Liver (tissue), 9 donors: ENCODE results near the gene SRCAP. TPM values are rescaled to one million over a fixed set of nuclear protein-coding genes. Genes with fewer than 3 reads are reported as not detected.

Source experiments
- DNase-seq: peaks from one replicate; pipeline ENCODE4 v3.0.0-alpha.2; 2017; ENCODE audit warnings: low spot score
- H3K27ac ChIP-seq, 2 donors: one replicate each; pipeline ENCODE4 v1.7.0; 2013; ENCODE audit warnings: inconsistent platforms in 2 of 2, low read length in 2 of 2, control low read depth in 1 of 2, low read depth in 1 of 2, mild to moderate bottlenecking in 1 of 2
- H3K27me3 ChIP-seq, 4 donors: one replicate each; pipeline versions ENCODE4 v1.6.1 to v1.7.0; 2013; ENCODE audit warnings: low read length in 3 of 4, inconsistent platforms in 1 of 4, mild to moderate bottlenecking in 1 of 4, moderate library complexity in 1 of 4; ENCODE audit not compliant: control insufficient read depth in 4 of 4, insufficient read depth in 4 of 4
- H3K36me3 ChIP-seq, 4 donors: one replicate each; pipeline versions ENCODE4 v1.6.1 to v1.7.0; 2013; ENCODE audit warnings: low read length in 3 of 4, mild to moderate bottlenecking in 3 of 4, low read depth in 1 of 4, moderate library complexity in 1 of 4; ENCODE audit not compliant: control insufficient read depth in 4 of 4, insufficient read depth in 3 of 4
- H3K4me1 ChIP-seq, 4 donors: one replicate each; pipeline versions ENCODE4 v1.6.1 to v1.7.0; 2013; ENCODE audit warnings: low read length in 3 of 4, mild to moderate bottlenecking in 3 of 4, moderate library complexity in 1 of 4; ENCODE audit not compliant: control insufficient read depth in 4 of 4, insufficient read depth in 4 of 4
- H3K4me3 ChIP-seq, 3 donors: one replicate each; pipeline versions ENCODE4 v1.6.1 to v1.7.0; 2013; ENCODE audit warnings: low read length in 3 of 3, control low read depth in 1 of 3, low read depth in 1 of 3, mild to moderate bottlenecking in 1 of 3
- H3K9ac ChIP-seq, 2 donors: one replicate each; pipeline ENCODE4 v1.7.0; 2013; ENCODE audit warnings: low read length in 2 of 2, mild to moderate bottlenecking in 2 of 2, moderate library complexity in 2 of 2, control low read depth in 1 of 2, low read depth in 1 of 2
- H3K9me3 ChIP-seq, 4 donors: one replicate each; pipeline versions ENCODE4 v1.6.1 to v1.7.0; 2013; ENCODE audit warnings: low read length in 3 of 4; ENCODE audit not compliant: control insufficient read depth in 4 of 4
- CTCF ChIP-seq: fragments of 150-350 bp; IDR thresholded peaks from 2 replicates; pipeline ENCODE4 v1.5.1; 2017; ENCODE audit warnings: improper control_type of control experiment, low read depth, low read length; ENCODE audit not compliant: missing input control
- EGR1 ChIP-seq, 2 donors: IDR thresholded peaks; 2 replicates each; pipeline ENCODE4 v1.6.1; 2016 to 2018; ENCODE audit warnings: antibody characterized with exemption in 2 of 2, low read depth in 2 of 2
- FOXA1 ChIP-seq: IDR thresholded peaks from 2 replicates; pipeline ENCODE4 v1.6.1; 2016; ENCODE audit warnings: antibody characterized with exemption
- FOXA2 ChIP-seq: IDR thresholded peaks from 2 replicates; pipeline ENCODE4 v1.6.1; 2016; ENCODE audit warnings: antibody characterized with exemption
- GABPA ChIP-seq, 2 donors: IDR thresholded peaks in 1 of 2; conservative IDR thresholded peaks in 1 of 2; 2 replicates each; pipeline ENCODE4 v1.6.1; 2016; ENCODE audit warnings: antibody characterized with exemption in 2 of 2, mild to moderate bottlenecking in 1 of 2, moderate library complexity in 1 of 2
- HNF4A ChIP-seq, 2 donors: conservative IDR thresholded peaks; 2 replicates each; pipeline ENCODE4 v1.6.1; 2016; ENCODE audit warnings: antibody characterized with exemption in 2 of 2, mild to moderate bottlenecking in 2 of 2
- HNF4G ChIP-seq: IDR thresholded peaks from 2 replicates; pipeline ENCODE4 v1.6.1; 2016; ENCODE audit warnings: antibody characterized with exemption
- JUND ChIP-seq, 2 donors: IDR thresholded peaks; 2 replicates each; pipeline ENCODE4 v1.6.1; 2016; ENCODE audit warnings: antibody characterized with exemption in 2 of 2
- NR2F2 ChIP-seq: IDR thresholded peaks from 2 replicates; pipeline ENCODE4 v1.6.1; 2016; ENCODE audit warnings: antibody characterized with exemption
- RAD21 ChIP-seq, 2 donors: IDR thresholded peaks; 2 replicates each; pipeline ENCODE4 v1.6.1; 2016; ENCODE audit warnings: antibody characterized with exemption in 2 of 2, mild to moderate bottlenecking in 2 of 2
- RXRA ChIP-seq, 2 donors: IDR thresholded peaks; 2 replicates each; pipeline ENCODE4 v1.6.1; 2017 to 2018; ENCODE audit warnings: antibody characterized with exemption in 2 of 2, mild to moderate bottlenecking in 1 of 2
- TAF1 ChIP-seq: conservative IDR thresholded peaks from 2 replicates; pipeline ENCODE4 v1.6.1; 2016; ENCODE audit warnings: antibody characterized with exemption, mild to moderate bottlenecking
- YY1 ChIP-seq: IDR thresholded peaks from 2 replicates; pipeline ENCODE4 v1.6.1; 2016; ENCODE audit warnings: antibody characterized with exemption, mild to moderate bottlenecking
- WGBS: extraction: QIAGEN DNeasy Blood & Tissue Kit; methylation state at CpG from one replicate; pipeline ENCODE4 v1.1.7; 2013; 5-methylcytosine and 5-hydroxymethylcytosine counted together
- polyA plus RNA-seq, 2 donors: library from polyadenylated mRNA; stranded (reverse) in 1 of 2; unstranded in 1 of 2; fragments of 200-250 nt in 1 of 2; fragments of >200 nt in 1 of 2; fragmentation: Nextera tagmentation in 1 of 2; extraction: Ambion mirVana in 1 of 2; gene quantifications; one replicate each; pipeline versions ENCODE4 v1.2.1 to v1.2.3, GENCODE V29; 2013 to 2015
- total RNA-seq, 2 donors: library from RNA; depleted of rRNA; stranded (reverse); fragments of >200 nt; gene quantifications; one replicate each; pipeline ENCODE4 v1.2.3, GENCODE V29; 2014
- TF ChIP-seq, protein P1 (sequence below): IDR thresholded peaks from 2 replicates; pipeline ENCODE4 v1.6.1; 2016; ENCODE audit warnings: antibody characterized with exemption
- donor health status: healthy.
- donor health status: healthy.
- donor health status: healthy.
- donor health status: healthy.
- donor health status: healthy.

SRCAP gene
- total and polyA plus RNA-seq, 4 donors: 7.6 to 27.7 (median 17.7) TPM

- WGBS: 95% methylated on average over 20 of the region's 20 CpGs
- Histone ChIP-seq H3K4me3 (no peak overlapping the region), H3K4me1 (peaks cover 1 to 37% (median 22%) of the 10 kb centered on the region in 4 donors), H3K27ac (no peak overlapping the region), H3K36me3 (peaks cover 3 to 12% (median 5%) of the 10 kb centered on the region in 4 donors), H3K9ac (no peak overlapping the region), H3K27me3 (no peaks in the 10 kb centered on the region), H3K9me3 (no peaks in the 10 kb centered on the region)
- no peak for DNase-seq
- TF ChIP-seq FOXA1 (no peak), EGR1 (IDR thresholded peaks at IDR 0.05; ENCODE audit: low read depth in 2 of 2) (no peak), HNF4A (conservative IDR thresholded peaks at IDR 0.05) (no peak), YY1 (no peak), RAD21 (IDR thresholded peaks at IDR 0.05) (no peak), CTCF (no peak)
Measured at GRCh38 chr16:30750876-30751465, 52.0 kb downstream of the SRCAP start.

- Histone ChIP-seq H3K9me3 (no peaks in the 10 kb centered on the region), H3K27me3 (no peaks in the 10 kb centered on the region), H3K9ac (no peak overlapping the region), H3K4me1 (peaks cover 1 to 21% (median 16%) of the 10 kb centered on the region in 4 donors), H3K36me3 (peaks cover 3 to 22% (median 9%) of the 10 kb centered on the region in 4 donors), H3K27ac (no peak overlapping the region), H3K4me3 (no peak overlapping the region)
- TF ChIP-seq, protein P1, sequence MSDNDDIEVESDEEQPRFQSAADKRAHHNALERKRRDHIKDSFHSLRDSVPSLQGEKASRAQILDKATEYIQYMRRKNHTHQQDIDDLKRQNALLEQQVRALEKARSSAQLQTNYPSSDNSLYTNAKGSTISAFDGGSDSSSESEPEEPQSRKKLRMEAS: no peak
- no peak for TF ChIP-seq JUND (IDR thresholded peaks at IDR 0.05)
- no peak for TF ChIP-seq NR2F2
- TF ChIP-seq EGR1 (IDR thresholded peaks at IDR 0.05; ENCODE audit: low read depth in 2 of 2): no peak
- no peak for TF ChIP-seq FOXA2
- no peak for TF ChIP-seq TAF1
- TF ChIP-seq RXRA (IDR thresholded peaks at IDR 0.05): no peak
- TF ChIP-seq HNF4A (conservative IDR thresholded peaks at IDR 0.05): no peak
- 54% methylated on average over 4 of the region's 4 CpGs for WGBS
- DNase-seq: no peak
Measured at GRCh38 chr16:30753596-30753995, 54.6 kb downstream of the SRCAP start.

- H3K27me3 ChIP-seq: no peaks in the 10 kb centered on the region
- TF ChIP-seq YY1: no peak
- TF ChIP-seq GABPA (IDR thresholded peaks at IDR 0.05 in 1 of 2, conservative IDR thresholded peaks at IDR 0.05 in 1 of 2): no peak
- TF ChIP-seq HNF4G: no peak
- no peak for TF ChIP-seq FOXA1
- no peak for TF ChIP-seq NR2F2
- TF ChIP-seq HNF4A (conservative IDR thresholded peaks at IDR 0.05): no peak
- no peak for TF ChIP-seq TAF1
- no peak overlapping the region for H3K9ac ChIP-seq
- DNase-seq: no peak
- H3K9me3 ChIP-seq: no peaks in the 10 kb centered on the region
- H3K4me1 ChIP-seq: peaks cover 1 to 22% (median 17%) of the 10 kb centered on the region in 4 donors
- WGBS: 95% methylated on average over 20 of the region's 20 CpGs
- H3K4me3 ChIP-seq: no peak overlapping the region
- H3K36me3 ChIP-seq: peaks cover 3 to 20% (median 9%) of the 10 kb centered on the region in 4 donors
- H3K27ac ChIP-seq: no peak overlapping the region
Measured at GRCh38 chr16:30755955-30756780, 57.2 kb downstream of the SRCAP start.
